ENCODE measurements around the gene SLC13A3. TPM values are rescaled to one million over a fixed set of nuclear protein-coding genes. Genes with fewer than 3 reads are reported as not detected.

The SLC13A3 gene
- total RNA-seq, 1 experiment from 2014 or later: not detected

GRCh38 chr20:46644733-46645132, 6.5 kb downstream of the SLC13A3 start:
- no peaks in the 10 kb centered on the region for H3K79me2 ChIP-seq (ENCODE audit: low read length)
- H2AFZ ChIP-seq (ENCODE audit: low read length): no peak overlapping the region
- no peak for DNase-seq
- H3K4me3 ChIP-seq (ENCODE audit: low read length): no peak overlapping the region
- no peaks in the 10 kb centered on the region for H3K9me2 ChIP-seq (replicated peaks; ENCODE audit: insufficient read depth, low read length)
- peaks cover 6% of the 10 kb centered on the region for H3K4me1 ChIP-seq (ENCODE audit: low read length)
- H3K9me3 ChIP-seq (ENCODE audit: low read length): no peaks in the 10 kb centered on the region
- H3K27me3 ChIP-seq (ENCODE audit: low read length): no peaks in the 10 kb centered on the region
- no peak overlapping the region for H3K4me2 ChIP-seq (ENCODE audit: low read depth, low read length, poor library complexity, severe bottlenecking)
- H3K36me3 ChIP-seq (ENCODE audit: insufficient read depth, low read length): no peaks in the 10 kb centered on the region
- H4K20me1 ChIP-seq (ENCODE audit: insufficient read depth, low read depth, low read length): no peaks in the 10 kb centered on the region
- no peak overlapping the region for H3K27ac ChIP-seq (ENCODE audit: low read length)
- no peak overlapping the region for H3K9ac ChIP-seq (ENCODE audit: low read length)

GRCh38 chr20:46644160-46644559, 7.1 kb downstream of the SLC13A3 start:
- Histone ChIP-seq H2AFZ (ENCODE audit: low read length) (no peak overlapping the region), H3K9ac (ENCODE audit: low read length) (no peak overlapping the region), H3K27ac (ENCODE audit: low read length) (no peak overlapping the region), H3K4me3 (ENCODE audit: low read length) (no peak overlapping the region), H3K36me3 (ENCODE audit: insufficient read depth, low read length) (no peaks in the 10 kb centered on the region), H3K9me3 (ENCODE audit: low read length) (no peaks in the 10 kb centered on the region), H3K4me2 (ENCODE audit: low read depth, low read length, poor library complexity, severe bottlenecking) (no peak overlapping the region), H3K27me3 (ENCODE audit: low read length) (no peaks in the 10 kb centered on the region), H3K9me2 (replicated peaks; ENCODE audit: insufficient read depth, low read length) (no peaks in the 10 kb centered on the region), H3K4me1 (ENCODE audit: low read length) (peaks cover 6% of the 10 kb centered on the region), H3K79me2 (ENCODE audit: low read length) (no peaks in the 10 kb centered on the region), H4K20me1 (ENCODE audit: insufficient read depth, low read depth, low read length) (no peaks in the 10 kb centered on the region)
- no peak for DNase-seq

- no peaks in the 10 kb centered on the region for H3K9me2 ChIP-seq (replicated peaks; ENCODE audit: insufficient read depth, low read length)
- no peaks in the 10 kb centered on the region for H3K79me2 ChIP-seq (ENCODE audit: low read length)
- H3K4me1 ChIP-seq (ENCODE audit: low read length): peaks cover 6% of the 10 kb centered on the region
- no peak overlapping the region for H3K9ac ChIP-seq (ENCODE audit: low read length)
- no peak for DNase-seq
- H2AFZ ChIP-seq (ENCODE audit: low read length): no peak overlapping the region
- no peak overlapping the region for H3K4me3 ChIP-seq (ENCODE audit: low read length)
- no peak overlapping the region for H3K4me2 ChIP-seq (ENCODE audit: low read depth, low read length, poor library complexity, severe bottlenecking)
- no peaks in the 10 kb centered on the region for H4K20me1 ChIP-seq (ENCODE audit: insufficient read depth, low read depth, low read length)
- no peaks in the 10 kb centered on the region for H3K36me3 ChIP-seq (ENCODE audit: insufficient read depth, low read length)
- H3K27ac ChIP-seq (ENCODE audit: low read length): no peak overlapping the region
- no peaks in the 10 kb centered on the region for H3K27me3 ChIP-seq (ENCODE audit: low read length)
- no peaks in the 10 kb centered on the region for H3K9me3 ChIP-seq (ENCODE audit: low read length)
These were observed 8.3 kb downstream of the SLC13A3 start for GRCh38 chr20:46642969-46643343.

- no peak overlapping the region for H3K4me3 ChIP-seq (ENCODE audit: low read length)
- H3K9ac ChIP-seq (ENCODE audit: low read length): no peak overlapping the region
- no peak overlapping the region for H3K4me2 ChIP-seq (ENCODE audit: low read depth, low read length, poor library complexity, severe bottlenecking)
- H3K9me2 ChIP-seq (replicated peaks; ENCODE audit: insufficient read depth, low read length): no peaks in the 10 kb centered on the region
- no peaks in the 10 kb centered on the region for H3K9me3 ChIP-seq (ENCODE audit: low read length)
- H3K27ac ChIP-seq (ENCODE audit: low read length): no peak overlapping the region
- H3K27me3 ChIP-seq (ENCODE audit: low read length): no peaks in the 10 kb centered on the region
- no peaks in the 10 kb centered on the region for H4K20me1 ChIP-seq (ENCODE audit: insufficient read depth, low read depth, low read length)
- no peaks in the 10 kb centered on the region for H3K36me3 ChIP-seq (ENCODE audit: insufficient read depth, low read length)
- H3K4me1 ChIP-seq (ENCODE audit: low read length): peaks cover 6% of the 10 kb centered on the region
- no peak overlapping the region for H2AFZ ChIP-seq (ENCODE audit: low read length)
- DNase-seq: no peak
- no peaks in the 10 kb centered on the region for H3K79me2 ChIP-seq (ENCODE audit: low read length)
These were observed 8.8 kb downstream of the SLC13A3 start for GRCh38 chr20:46642265-46642968.

- Histone ChIP-seq H3K79me2 (ENCODE audit: low read length) (no peaks in the 10 kb centered on the region), H3K27ac (ENCODE audit: low read length) (no peak overlapping the region), H3K9ac (ENCODE audit: low read length) (no peak overlapping the region), H3K4me1 (ENCODE audit: low read length) (peaks cover 5% of the 10 kb centered on the region), H3K27me3 (ENCODE audit: low read length) (no peaks in the 10 kb centered on the region), H3K9me2 (replicated peaks; ENCODE audit: insufficient read depth, low read length) (no peaks in the 10 kb centered on the region), H3K4me3 (ENCODE audit: low read length) (no peak overlapping the region), H3K4me2 (ENCODE audit: low read depth, low read length, poor library complexity, severe bottlenecking) (no peak overlapping the region), H2AFZ (ENCODE audit: low read length) (no peak overlapping the region), H4K20me1 (ENCODE audit: insufficient read depth, low read depth, low read length) (no peaks in the 10 kb centered on the region), H3K9me3 (ENCODE audit: low read length) (no peaks in the 10 kb centered on the region), H3K36me3 (ENCODE audit: insufficient read depth, low read length) (no peaks in the 10 kb centered on the region)
- no peak for DNase-seq
These were observed 9.8 kb downstream of the SLC13A3 start for GRCh38 chr20:46641424-46641823.

- no peaks in the 10 kb centered on the region for H3K27me3 ChIP-seq (ENCODE audit: low read length)
- H2AFZ ChIP-seq (ENCODE audit: low read length): no peak overlapping the region
- H3K4me1 ChIP-seq (ENCODE audit: low read length): no peaks in the 10 kb centered on the region
- no peaks in the 10 kb centered on the region for H3K9me2 ChIP-seq (replicated peaks; ENCODE audit: insufficient read depth, low read length)
- no peaks in the 10 kb centered on the region for H3K9me3 ChIP-seq (ENCODE audit: low read length)
- H3K4me3 ChIP-seq (ENCODE audit: low read length): no peak overlapping the region
- no peak overlapping the region for H3K9ac ChIP-seq (ENCODE audit: low read length)
- H3K4me2 ChIP-seq (ENCODE audit: low read depth, low read length, poor library complexity, severe bottlenecking): no peak overlapping the region
- H3K79me2 ChIP-seq (ENCODE audit: low read length): no peaks in the 10 kb centered on the region
- H3K36me3 ChIP-seq (ENCODE audit: insufficient read depth, low read length): no peaks in the 10 kb centered on the region
- no peak for DNase-seq
- no peaks in the 10 kb centered on the region for H4K20me1 ChIP-seq (ENCODE audit: insufficient read depth, low read depth, low read length)
- no peak overlapping the region for H3K27ac ChIP-seq (ENCODE audit: low read length)
These were observed 10.5 kb downstream of the SLC13A3 start for GRCh38 chr20:46640536-46641311.

- no peaks in the 10 kb centered on the region for H3K79me2 ChIP-seq (ENCODE audit: low read length)
- no peak for DNase-seq
- no peaks in the 10 kb centered on the region for H3K9me3 ChIP-seq (ENCODE audit: low read length)
- H3K4me3 ChIP-seq (ENCODE audit: low read length): no peak overlapping the region
- H2AFZ ChIP-seq (ENCODE audit: low read length): no peak overlapping the region
- no peak overlapping the region for H3K9ac ChIP-seq (ENCODE audit: low read length)
- H3K4me2 ChIP-seq (ENCODE audit: low read depth, low read length, poor library complexity, severe bottlenecking): no peak overlapping the region
- no peaks in the 10 kb centered on the region for H3K27me3 ChIP-seq (ENCODE audit: low read length)
- no peak overlapping the region for H3K27ac ChIP-seq (ENCODE audit: low read length)
- no peaks in the 10 kb centered on the region for H3K36me3 ChIP-seq (ENCODE audit: insufficient read depth, low read length)
- H3K4me1 ChIP-seq (ENCODE audit: low read length): no peaks in the 10 kb centered on the region
- H4K20me1 ChIP-seq (ENCODE audit: insufficient read depth, low read depth, low read length): no peaks in the 10 kb centered on the region
- H3K9me2 ChIP-seq (replicated peaks; ENCODE audit: insufficient read depth, low read length): no peaks in the 10 kb centered on the region
These were observed 11.2 kb downstream of the SLC13A3 start for GRCh38 chr20:46640044-46640443.

GRCh38 chr20:46639587-46639986, 11.7 kb downstream of the SLC13A3 start:
- H3K9me2 ChIP-seq (replicated peaks; ENCODE audit: insufficient read depth, low read length): no peaks in the 10 kb centered on the region
- no peak for DNase-seq
- H4K20me1 ChIP-seq (ENCODE audit: insufficient read depth, low read depth, low read length): no peaks in the 10 kb centered on the region
- H3K9ac ChIP-seq (ENCODE audit: low read length): no peak overlapping the region
- no peaks in the 10 kb centered on the region for H3K9me3 ChIP-seq (ENCODE audit: low read length)
- H2AFZ ChIP-seq (ENCODE audit: low read length): no peak overlapping the region
- no peak overlapping the region for H3K27ac ChIP-seq (ENCODE audit: low read length)
- H3K36me3 ChIP-seq (ENCODE audit: insufficient read depth, low read length): no peaks in the 10 kb centered on the region
- no peak overlapping the region for H3K4me3 ChIP-seq (ENCODE audit: low read length)
- no peaks in the 10 kb centered on the region for H3K4me1 ChIP-seq (ENCODE audit: low read length)
- no peaks in the 10 kb centered on the region for H3K27me3 ChIP-seq (ENCODE audit: low read length)
- H3K79me2 ChIP-seq (ENCODE audit: low read length): no peaks in the 10 kb centered on the region
- H3K4me2 ChIP-seq (ENCODE audit: low read depth, low read length, poor library complexity, severe bottlenecking): no peak overlapping the region

Data from Karpas-422 (cell line).